Hematopoietic multipotent progenitor cell (in vitro differentiated cells): ENCODE measurements around the gene MUC2. TPM values are rescaled to one million over a fixed set of nuclear protein-coding genes. Genes with fewer than 3 reads are reported as not detected.

ENCODE experiments used
- DNase-seq, 3 donors: peaks; one replicate each; pipeline ENCODE4 v3.0.0-alpha.2; 2011 to 2015; ENCODE audit warnings: low read depth in 2 of 3, low spot score in 2 of 3
- total RNA-seq: library from RNA; depleted of rRNA; stranded (reverse); fragments of >200 nt; gene quantifications from one replicate; pipeline ENCODE4 v1.2.3, GENCODE V29; 2012

Gene MUC2
- total RNA-seq, 1 donor: not detected

GRCh38 chr11:1036303-1036923 lies 38.3 kb upstream of the MUC2 start, which contains the start of gene MUC6:
TSS of gene MUC6 (minus strand) at chr11:1036718. CDS start at chr11:1036655, 63 bp downstream.
- DNase-seq: no peak

GRCh38 chr11:1036931-1037330 lies 37.7 kb upstream of the MUC2 start:
- no peak for DNase-seq

- DNase-seq: no peak
Observed at GRCh38 chr11:1037506-1038055, 37.1 kb upstream of the MUC2 start.

- DNase-seq: no peak
Observed at GRCh38 chr11:1038361-1038760, 36.3 kb upstream of the MUC2 start.

GRCh38 chr11:1038921-1039320 lies 35.8 kb upstream of the MUC2 start:
- no peak for DNase-seq

GRCh38 chr11:1039481-1040427 lies 34.9 kb upstream of the MUC2 start:
- no peak for DNase-seq

- no peak for DNase-seq
Observed at GRCh38 chr11:1040428-1041148, 34.1 kb upstream of the MUC2 start.

- DNase-seq: no peak
Observed at GRCh38 chr11:1041149-1041467, 33.6 kb upstream of the MUC2 start.

GRCh38 chr11:1041471-1041870 lies 33.2 kb upstream of the MUC2 start:
- no peak for DNase-seq

GRCh38 chr11:1041936-1042608 lies 32.6 kb upstream of the MUC2 start:
- DNase-seq: no peak

- DNase-seq: no peak
Observed at GRCh38 chr11:1042626-1043562, 31.8 kb upstream of the MUC2 start.

- no peak for DNase-seq
Observed at GRCh38 chr11:1043563-1044096, 31.0 kb upstream of the MUC2 start.

- DNase-seq: no peak
Observed at GRCh38 chr11:1044160-1044559, 30.5 kb upstream of the MUC2 start.

GRCh38 chr11:1047595-1048156 lies 27.0 kb upstream of the MUC2 start:
- DNase-seq: no peak

GRCh38 chr11:1048375-1049070 lies 26.2 kb upstream of the MUC2 start:
- no peak for DNase-seq

- no peak for DNase-seq
Observed at GRCh38 chr11:1049071-1049405, 25.6 kb upstream of the MUC2 start.

GRCh38 chr11:1049431-1049891 lies 25.2 kb upstream of the MUC2 start:
- DNase-seq: peak in 2 of 3 donors; percentile 61 to 91

GRCh38 chr11:1049911-1050580 lies 24.6 kb upstream of the MUC2 start:
- DNase-seq: no peak
